Endothelial cell of umbilical vein (primary cell): ENCODE data around the gene SMOC1. TPM values are rescaled to one million over a fixed set of nuclear protein-coding genes. Genes with fewer than 3 reads are reported as not detected.

Source experiments
- polyA plus RNA-seq, 4 experiments: library from polyadenylated mRNA; depleted of rRNA in 3 of 4; stranded (reverse) in 3 of 4; unstranded in 1 of 4; fragments of >200 nt; gene quantifications; 2 replicates each; pipeline versions ENCODE4 v1.2.1 to v1.2.3, GENCODE V29; 2011 to 2012; ENCODE audit warnings: missing spikeins in 1 of 4
- total RNA-seq: library from RNA; stranded (reverse); gene quantifications from 2 replicates; pipeline ENCODE4 v1.2.3, GENCODE V29; 2021

Gene SMOC1
- total and polyA plus RNA-seq, 2 donors (not counting 3 experiments of a cell fraction or from before 2014, with no cell fraction given), result 0.97 to 1.1 TPM

Other genes starting within 250 kb of the SMOC1 start
- gene SRSF5, start 112.3 kb upstream of the SMOC1 start, total RNA-seq, result 253 and 276 TPM in 2 replicates
- gene SRSF5, start 112.3 kb upstream of the SMOC1 start, polyA plus RNA-seq, result 85.2 and 192 TPM in 2 replicates
- not detected in 2 replicates for gene SLC10A1, start 82.2 kb upstream of the SMOC1 start, total RNA-seq
- not detected in 2 replicates for gene SLC10A1, start 82.2 kb upstream of the SMOC1 start, polyA plus RNA-seq